H4 (cell line): ENCODE results near the gene GALNT12. TPM values are rescaled to one million over a fixed set of nuclear protein-coding genes. Genes with fewer than 3 reads are reported as not detected.
A peak's percentile ranks its signal among the peaks of the same experiment; 100 is the strongest.

Experiments used
- DNase-seq: peaks from one replicate; pipeline ENCODE4 v3.0.0-alpha.2; 2015; ENCODE audit warnings: low spot score
- total RNA-seq: library from RNA; depleted of rRNA; stranded (reverse); fragments of >200 nt; shearing (Covaris generic); gene quantifications from 2 replicates; pipeline ENCODE4 v1.2.3, GENCODE V29; 2014

The GALNT12 gene
- total RNA-seq, 1 experiment from 2014 or later: 3.6 TPM

GRCh38 chr9:98781588-98782383 is 25.7 kb upstream of the GALNT12 start:
- DNase-seq: no peak

DNA sequence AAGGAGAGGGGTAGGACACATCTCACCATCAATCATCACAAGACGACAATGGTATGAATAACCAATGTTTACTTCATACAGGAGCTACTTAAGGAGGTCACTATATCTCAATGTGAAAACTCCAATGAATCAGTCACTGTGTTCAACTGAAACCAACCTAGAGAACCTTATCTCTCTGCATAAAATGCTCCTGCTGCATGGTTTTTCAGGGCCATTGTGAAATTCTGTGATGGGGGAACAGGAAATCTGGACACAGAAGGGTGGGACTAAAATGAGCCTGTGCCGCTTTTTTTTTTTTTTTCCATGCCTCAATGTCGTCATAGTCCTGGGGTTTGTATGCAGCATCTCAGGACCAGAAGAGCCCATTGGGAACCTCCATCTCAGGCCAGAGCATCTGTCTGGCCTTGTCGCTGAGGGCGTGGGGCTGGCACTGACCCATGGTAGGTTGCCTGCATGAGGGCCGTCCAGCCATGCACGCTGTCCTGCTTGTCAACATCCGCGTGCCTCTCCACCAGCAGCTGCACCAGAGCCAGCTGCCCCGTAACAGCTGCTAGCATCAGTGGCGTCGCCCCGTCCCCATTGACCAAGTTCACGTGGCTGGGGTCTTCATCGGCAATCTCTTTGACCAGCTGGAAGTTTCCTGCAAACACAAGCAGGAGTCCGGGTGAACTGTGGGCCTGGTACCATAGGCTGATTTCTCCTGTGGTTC is 23.8 kb upstream of the GALNT12 start:
- no peak for DNase-seq

- no peak for DNase-seq
Measured at GRCh38 chr9:98784831-98785806, 22.4 kb upstream of the GALNT12 start.

GRCh38 chr9:98786750-98787510 is 20.5 kb upstream of the GALNT12 start:
- DNase-seq: no peak

DNA sequence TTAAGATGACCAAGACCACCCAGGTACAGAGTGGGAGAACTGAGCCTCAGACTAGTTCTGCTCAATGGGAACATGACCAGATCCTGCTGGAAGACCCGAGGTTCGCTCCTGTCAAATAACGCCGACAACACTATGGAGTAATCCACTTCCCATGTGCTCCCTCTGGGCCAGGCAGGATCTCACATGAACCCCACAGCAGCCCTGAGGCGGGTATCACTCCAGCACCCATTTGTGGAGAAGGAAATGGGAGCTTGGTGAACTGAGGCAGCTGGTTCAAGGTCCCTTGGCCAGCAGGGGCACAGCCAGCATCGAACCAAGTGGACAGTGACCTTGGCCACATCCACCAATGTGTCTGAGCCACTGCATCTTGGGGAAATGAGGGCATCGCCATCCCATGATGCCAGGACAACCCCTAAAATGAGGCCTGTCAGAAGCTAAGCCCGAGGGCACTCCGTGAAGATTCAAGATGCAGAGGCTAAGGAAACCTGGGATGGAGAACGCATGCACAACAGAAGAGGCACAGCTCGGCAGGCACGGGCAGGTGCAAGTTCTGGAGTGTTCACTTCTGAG is 19.6 kb upstream of the GALNT12 start:
- DNase-seq: no peak

DNA sequence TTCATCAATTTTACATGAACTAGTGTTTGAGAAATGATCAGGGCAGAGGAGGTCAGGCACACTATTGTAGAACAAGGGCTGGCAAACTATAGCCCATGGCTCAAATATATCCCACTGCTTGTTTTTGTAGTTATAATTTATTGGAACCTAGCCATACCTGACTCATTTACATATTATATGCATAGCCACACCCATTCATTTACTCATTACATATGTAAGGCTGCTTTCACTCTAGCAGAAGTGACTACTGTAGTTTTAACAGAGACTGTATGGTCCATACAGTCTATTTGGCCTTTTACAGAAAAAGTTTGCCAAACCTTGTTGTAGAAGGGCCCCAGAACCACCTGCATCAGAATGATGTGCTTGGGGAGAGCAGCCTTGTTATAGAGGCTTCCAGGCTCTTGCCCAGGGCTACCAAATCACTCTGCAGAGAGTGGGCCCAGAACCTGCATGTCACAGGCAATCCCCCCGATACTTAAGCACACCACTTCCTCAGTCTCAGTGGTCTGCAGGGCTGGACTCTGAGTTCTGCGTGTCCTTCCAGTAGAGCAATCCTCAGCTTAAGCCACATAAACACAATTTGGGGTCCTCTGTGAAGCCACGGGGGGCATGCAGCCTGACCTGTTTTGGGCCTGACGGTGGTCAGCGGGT is 17.9 kb upstream of the GALNT12 start:
- no peak for DNase-seq

DNA sequence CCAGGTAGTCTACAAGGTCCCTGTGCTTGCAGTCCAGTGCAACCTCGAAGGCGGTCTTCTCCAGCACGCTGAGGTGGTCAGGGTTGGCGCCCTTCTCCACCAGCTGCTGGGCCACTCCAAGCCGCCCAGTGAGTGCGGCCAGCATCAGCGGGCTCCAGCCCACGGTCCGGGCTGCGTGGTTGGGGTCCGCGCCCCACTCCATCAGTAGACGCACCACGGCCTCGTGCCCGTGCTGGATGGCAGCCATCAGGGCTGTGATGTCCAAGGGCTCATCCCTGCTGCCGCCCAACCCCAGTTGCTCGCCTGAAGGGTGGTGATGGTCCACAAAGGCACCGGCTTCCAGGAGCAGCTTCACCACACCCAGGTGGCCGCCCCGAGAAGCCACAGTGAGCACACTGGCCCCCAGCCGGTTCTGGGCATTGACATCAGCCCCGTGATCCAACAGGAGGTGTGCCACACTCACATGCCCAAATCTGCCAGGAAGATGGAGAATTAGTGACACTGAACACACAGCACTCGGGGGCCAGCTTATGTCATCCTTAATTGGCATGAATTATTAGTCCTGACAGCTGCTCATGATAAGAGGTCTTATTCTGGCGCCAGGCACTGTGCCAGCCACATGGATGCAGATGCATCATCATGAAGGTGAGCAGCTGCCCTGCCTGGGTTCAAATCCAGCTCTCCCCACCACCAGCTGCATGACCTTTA is 17.2 kb upstream of the GALNT12 start:
- no peak for DNase-seq

DNA sequence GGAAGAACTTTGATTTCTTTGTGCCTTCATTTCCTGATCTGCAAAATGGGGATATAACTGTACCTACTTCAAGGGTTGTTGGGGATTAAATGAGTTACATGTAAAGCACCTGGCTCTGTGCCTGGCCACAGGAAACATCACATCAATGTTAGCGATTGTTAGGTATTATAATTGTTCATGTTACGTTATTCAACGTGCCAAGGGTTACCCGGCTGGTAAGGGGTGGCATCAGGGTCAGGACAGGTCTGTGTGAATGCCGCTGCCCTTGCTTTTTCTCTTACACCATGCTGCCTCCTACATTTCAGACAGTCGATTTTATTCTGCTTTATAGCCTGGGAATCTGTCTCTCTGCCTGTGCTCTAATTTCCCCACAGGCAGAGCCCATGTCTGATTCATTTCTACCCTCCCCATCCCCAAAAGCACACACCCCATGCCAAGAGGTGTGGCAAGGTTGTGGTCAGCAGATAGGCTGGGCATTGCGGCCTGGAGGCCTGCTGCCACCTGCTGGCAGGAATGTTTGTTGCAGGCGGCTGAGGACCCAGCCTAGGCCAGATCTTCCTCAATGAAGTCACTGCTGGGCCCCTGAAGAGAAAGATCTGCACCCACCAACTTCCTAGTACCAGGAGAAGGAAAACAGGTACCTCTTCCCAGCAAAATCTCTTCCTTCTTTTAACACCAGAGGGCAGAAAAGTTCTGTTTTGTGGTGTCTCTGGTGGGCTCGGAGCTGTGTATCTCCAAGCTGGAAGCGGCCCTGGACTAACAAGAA is 16.4 kb upstream of the GALNT12 start:
- peak; percentile 95 for DNase-seq

DNA sequence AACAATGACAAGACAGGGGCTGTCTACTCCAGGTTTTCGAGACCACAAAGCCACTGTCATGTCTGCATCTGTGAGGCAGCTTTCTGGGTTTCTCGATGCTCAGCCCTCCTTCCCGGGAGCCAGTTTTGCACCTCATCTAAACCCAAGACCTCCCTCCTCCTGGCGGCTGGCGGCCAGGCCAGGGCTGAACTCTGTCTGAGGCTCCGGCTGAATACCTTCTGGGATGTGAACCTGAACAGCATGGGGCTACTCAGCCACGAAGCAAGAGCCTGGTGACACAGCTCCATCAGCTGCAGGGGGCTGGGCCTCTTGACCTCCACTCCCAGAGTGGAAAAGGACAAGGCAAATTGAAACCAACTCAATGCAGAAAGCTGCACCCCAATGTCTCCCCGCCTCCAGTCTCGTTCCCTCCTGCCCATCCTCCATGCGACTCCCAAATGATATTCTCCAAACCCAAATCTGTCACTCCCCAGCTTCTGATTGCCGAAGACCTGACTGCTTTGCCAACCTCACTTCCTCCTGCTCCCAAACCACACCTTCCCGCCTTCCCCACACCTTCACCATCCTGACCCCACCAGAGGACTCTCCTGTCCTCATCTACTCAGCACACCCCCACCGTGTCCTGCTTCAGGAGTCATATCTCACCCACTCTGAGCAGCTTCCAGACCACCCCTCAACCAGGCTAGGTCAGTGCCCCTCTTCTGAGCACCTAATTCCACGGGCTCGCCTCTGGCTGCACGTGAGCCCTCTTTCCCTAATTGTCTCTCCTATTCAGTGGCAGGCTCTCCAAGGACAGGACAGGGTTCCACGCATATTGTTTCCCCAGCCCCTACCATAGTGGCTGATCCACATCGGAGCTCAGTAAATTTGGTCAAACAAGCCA is 15.6 kb upstream of the GALNT12 start:
- no peak for DNase-seq

- DNase-seq: no peak
Measured at GRCh38 chr9:98793031-98793430, 14.4 kb upstream of the GALNT12 start.

DNA sequence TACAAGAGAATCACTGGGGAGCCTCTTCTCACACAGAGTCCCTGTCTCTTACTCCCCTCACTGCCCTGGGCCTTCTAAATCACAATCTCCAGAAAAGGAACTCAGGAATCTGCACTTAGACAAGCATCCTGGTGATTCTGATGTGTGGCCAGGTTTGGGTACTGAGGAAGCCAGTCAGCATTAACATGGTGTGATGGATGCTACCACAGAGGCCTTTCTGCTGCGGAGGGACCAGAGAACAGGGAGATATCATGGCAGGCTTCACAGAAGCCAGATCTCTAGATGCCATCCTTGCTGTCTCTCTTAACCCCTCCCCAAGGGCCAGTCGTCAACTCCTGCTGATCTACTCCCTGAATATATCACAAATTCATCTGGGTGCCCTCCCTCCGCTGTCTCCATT is 12.7 kb upstream of the GALNT12 start:
- no peak for DNase-seq

- no peak for DNase-seq
Measured at GRCh38 chr9:98795295-98795955, 12.0 kb upstream of the GALNT12 start.

DNA sequence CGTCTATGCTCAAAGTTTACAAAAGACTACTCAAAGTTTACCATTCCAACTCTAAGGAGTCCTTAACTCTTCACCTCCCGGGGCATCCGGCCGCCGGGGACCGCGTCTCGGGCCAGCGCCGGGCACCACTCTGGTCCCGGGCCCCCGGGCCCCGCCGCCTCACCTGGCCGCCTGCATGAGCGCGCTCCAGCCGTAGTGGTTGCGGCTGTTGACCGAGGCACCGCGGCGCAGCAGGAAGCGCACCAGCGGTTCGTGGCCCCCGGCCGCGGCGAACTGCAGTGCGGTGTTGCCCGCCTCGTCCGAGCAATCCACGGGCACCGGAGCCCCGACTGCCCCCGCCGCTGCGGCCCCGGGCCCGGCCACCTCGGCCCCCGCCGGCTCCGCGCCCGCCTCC is 11.5 kb upstream of the GALNT12 start:
- DNase-seq: no peak

DNA sequence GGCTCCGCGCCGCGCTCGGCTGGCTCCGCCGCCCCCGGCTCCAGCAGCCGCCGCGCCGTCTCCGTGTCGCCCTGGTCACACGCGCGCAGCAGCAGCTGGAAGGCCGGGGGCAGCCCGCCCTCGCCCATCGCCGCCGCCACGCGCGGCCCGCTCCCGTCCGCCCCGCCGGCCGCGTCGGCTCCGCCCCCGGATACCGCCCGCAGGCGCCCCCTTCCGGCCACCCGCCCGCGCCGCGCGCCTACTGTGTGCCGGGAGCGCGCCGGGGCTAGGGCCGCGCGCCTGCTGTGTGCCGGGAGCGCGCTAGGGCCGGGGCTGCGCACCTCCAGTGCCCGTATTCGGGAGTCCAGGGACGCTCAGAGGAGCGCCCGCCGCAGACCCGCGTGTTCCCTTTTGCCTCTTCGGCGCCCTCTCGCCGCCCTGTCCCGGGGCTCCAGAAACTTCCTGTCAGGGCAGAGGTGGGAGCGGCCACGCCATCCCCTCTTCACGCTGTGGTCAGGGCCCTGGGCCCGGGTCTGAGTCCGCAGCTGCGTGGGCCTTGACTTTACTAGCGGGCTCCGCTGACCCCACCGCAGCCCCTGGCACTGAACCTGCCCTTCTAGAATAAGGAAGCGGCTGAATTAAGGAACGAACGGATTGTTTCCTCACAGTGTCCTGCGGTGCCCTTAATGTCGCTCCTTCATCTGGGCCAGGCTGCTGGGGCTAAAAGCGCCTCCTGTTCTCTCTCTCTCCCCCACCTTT is 10.9 kb upstream of the GALNT12 start, which contains the start of gene ANKS6:
ANKS6 (minus strand) TSS at position 192 of the 738 bp plus-strand sequence; CDS start at position 128, 64 bp downstream.
- DNase-seq: peak; percentile 44

DNA sequence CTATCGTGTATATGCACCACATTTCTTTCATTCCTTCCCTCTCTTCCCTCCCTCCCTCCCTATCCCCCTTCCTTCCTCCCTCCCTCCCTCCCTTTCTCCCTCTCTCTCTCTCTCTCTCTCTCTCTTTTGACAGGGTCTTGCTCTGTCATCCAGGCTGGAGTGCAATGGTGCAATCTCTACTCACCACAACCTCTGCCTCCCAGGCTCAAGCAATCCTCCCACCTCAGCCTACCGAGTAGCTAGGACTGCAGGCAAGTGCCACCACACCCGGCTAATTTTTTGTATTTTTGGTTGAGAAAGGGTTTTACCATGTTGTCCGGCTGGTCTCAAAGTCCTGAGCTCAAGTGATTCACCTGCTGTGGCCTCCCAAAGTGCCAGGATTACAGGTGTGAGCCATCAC is 10.0 kb upstream of the GALNT12 start:
- DNase-seq: no peak

- DNase-seq: no peak
Measured at GRCh38 chr9:98798254-98798653, 9.2 kb upstream of the GALNT12 start.

DNA sequence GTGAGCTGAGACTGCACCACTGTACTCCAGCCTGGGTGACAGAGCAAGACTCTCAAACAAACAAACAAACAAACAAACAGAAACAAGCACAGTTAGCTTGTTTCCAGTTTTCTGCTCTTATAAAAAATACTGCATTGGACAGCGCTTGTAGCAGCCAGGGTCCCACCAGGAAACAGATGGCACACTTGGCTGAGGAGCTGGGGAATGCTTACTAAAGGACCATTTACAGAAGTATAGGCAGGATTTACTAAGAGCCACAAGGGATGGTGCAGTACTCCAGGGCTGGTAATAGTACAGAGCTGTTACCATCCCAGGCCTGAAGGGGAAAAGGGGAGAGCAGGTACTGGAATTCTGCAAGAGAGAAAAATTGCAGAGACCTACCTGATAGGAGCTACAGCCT is 5.9 kb upstream of the GALNT12 start:
- DNase-seq: no peak
